NCI-H524 treated with DMSO at 0.1 percent for 48 hours (cell line): ENCODE data around the gene ZNRF3.
"Not testable (repeated sequence)": the region's sequence is repeated elsewhere in the genome, so short reads cannot be mapped to it uniquely, and the experiment has no call there.

Experiments used
- DNase-seq: peaks from one replicate; lab custom pipeline; 2025; lab: John Stamatoyannopoulos, UW

Gene ZNRF3

DNA sequence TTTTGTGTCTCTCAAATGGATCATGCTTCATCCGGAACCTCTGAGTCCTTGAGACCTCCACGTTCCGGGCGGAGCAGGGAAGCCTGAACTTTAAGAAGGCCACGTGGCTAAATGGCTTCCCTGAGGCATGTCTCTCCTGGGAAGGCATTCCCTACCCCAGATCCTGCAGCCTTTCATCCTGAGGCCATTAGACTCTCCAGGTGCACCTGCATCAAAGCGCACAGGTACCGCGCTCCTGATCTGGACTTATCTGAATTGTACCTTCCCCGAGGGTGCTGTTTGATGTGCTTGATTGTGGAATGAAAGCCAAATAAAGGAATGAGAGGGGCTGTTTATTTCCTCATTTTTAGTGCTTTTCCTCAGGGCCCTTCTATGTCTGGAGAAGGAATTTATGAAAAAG lies 155.8 kb downstream of the ZNRF3 start:
- DNase-seq = no peak

DNA sequence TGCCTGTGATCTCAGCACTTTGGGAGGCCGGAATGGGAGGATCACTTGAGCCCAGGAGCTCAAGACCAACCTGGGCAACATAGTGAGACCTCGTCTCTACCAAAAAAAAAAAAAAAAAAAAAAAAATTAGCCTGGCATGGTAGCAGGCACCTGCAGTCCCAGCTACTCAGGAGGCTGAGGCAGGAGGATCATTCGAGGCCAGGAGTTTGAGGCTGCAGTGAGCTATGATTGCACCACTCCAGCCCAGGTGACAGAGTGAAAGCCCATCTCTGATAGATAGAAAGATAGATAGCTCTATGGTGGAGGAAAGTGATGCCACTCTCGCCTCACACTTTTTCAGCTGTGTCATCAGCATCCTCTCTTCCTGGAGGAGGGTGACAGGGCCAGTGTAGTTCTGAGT lies 156.3 kb downstream of the ZNRF3 start:
- not testable (repeated sequence) for DNase-seq

DNA sequence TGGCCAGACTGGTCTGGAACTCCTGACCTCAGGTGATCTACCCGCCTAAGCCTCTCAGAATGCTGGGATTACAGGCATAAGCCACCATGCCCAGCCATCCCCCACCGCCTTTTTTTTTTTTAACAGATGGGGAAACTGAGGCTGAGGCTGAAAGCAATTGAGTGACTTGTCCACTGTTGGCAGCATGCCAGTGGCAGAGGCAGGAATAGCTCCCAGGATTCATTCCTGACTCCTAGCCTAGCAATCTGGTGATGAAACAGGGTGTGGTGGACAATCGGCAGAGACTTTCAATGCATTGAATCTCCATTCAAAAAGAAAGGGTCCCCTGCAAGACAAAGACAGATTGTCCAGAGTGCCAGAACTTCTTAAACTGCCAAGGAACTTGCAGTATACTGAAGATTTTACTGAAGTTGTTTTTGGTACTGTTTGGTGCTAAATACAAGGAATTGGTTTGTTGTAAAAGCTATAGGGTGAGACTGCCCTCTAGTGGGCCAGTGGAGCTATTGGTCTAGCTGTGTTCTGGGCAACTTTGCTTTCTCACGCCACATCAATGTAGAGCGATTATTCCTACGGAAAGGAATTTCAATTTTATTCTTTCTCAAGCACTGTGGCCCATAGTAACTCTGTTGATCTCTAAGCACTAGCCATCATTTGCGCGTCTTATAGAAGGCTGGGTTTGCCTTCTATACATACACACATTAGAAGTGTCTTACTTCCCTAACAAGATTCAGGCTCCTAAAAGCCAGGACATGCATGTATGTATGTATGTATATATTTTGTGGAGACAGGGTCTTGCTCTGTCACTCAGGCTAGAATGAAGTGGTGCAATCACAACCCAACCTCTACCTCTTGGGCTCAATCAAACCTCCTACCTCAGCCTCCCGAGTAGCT lies 157.3 kb downstream of the ZNRF3 start:
- peak; percentile 18 for DNase-seq

DNA sequence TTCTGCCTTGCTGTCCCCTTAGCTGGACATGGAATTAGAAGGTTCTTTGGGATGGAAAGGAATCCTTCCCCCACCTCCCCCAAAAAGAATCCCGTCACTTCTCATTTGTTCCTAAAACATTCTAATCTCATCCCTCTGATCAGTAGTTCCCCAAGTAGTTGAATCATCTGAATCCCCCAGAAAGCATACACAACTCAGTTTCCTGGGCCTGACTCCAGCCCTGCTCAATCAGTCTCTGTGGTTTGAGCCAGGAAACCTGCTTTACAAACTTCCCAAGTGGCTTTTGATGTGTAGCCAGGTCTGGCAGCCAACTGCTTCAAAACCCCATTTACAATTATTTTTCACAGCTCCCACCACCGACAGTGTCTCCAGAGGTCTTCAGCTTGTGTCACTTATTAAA lies 158.0 kb downstream of the ZNRF3 start:
- no peak for DNase-seq

DNA sequence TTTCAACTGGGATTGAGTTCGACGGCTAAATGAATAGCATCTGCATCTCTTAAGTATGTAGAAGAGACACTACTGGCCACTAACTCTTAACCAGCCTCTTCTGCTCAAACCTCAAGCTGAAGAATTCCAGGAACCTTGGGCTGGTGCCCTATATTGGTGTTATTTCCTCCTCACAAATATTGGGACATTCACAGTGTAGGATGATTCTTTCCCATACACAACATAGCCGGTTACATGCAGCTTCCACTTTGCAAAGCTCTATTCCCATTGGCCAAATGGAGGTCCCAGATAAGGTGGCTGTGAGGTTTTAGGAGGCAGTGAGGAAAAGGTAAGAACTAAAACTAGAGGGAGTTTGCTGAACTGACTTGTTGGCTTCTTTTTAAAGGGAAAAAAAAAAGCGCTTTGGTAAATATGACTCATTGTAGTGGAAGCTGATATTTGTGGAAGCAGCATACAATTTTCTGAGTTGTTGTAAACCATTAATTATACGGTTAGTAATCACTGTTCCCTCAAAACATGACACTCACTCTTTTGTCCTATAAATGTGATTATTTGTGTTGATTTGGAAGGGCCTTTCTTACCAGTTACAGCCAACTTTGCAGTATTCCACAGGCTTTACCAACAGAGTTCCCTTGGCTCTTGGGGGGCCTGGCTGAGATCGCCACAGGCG lies 160.7 kb downstream of the ZNRF3 start:
- no peak for DNase-seq

DNA sequence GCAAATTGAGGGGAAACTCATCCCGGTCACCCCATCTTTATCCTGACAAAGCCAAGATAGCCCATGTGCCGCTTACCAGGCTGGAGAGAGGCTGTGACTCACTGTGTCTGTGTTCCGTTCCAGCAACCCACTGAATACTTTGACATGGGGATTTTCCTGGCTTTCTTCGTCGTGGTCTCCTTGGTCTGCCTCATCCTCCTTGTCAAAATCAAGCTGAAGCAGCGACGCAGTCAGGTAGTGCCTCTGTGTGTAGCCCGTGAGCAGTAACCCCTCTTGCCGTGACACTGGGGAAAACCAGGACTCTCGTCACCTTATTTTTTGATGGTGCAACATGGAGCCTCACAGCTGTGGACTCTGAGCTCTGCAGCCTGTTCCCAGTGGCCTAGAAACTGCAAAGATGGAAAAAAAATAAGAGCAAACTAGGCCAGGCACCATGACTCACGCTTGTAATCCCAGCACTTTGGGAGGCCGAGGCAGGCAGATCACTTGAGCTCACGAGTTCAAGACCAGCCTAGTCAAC lies 161.3 kb downstream of the ZNRF3 start:
- no peak for DNase-seq

DNA sequence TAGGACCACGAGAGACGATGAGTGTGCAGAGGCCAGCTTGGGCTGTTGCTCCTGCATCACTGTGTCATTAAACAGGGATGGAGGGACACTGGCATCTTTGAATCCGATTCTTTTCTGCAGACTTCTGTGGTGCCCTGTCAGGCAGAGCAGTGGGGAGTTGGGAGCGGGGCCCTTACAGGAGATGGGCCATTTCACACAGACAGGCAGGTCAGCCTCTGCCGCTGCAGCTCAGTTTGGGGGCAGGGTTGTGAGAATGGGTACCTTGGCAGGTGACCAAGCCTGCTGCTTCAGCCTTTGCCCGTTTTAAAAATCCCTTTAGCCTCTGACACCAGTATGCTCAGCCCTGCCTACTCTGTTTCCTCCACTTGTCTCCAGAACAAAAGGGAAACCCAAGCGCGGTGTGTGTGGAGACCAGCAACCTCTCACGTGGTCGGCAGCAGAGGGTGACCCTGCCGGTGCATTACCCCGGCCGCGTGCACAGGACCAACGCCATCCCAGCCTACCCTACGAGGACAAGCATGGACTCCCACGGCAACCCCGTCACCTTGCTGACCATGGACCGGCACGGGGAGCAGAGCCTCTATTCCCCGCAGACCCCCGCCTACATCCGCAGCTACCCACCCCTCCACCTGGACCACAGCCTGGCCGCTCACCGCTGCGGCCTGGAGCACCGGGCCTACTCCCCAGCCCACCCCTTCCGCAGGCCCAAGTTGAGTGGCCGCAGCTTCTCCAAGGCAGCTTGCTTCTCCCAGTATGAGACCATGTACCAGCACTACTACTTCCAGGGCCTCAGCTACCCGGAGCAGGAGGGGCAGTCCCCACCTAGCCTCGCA lies 165.7 kb downstream of the ZNRF3 start:
- DNase-seq = no peak

DNA sequence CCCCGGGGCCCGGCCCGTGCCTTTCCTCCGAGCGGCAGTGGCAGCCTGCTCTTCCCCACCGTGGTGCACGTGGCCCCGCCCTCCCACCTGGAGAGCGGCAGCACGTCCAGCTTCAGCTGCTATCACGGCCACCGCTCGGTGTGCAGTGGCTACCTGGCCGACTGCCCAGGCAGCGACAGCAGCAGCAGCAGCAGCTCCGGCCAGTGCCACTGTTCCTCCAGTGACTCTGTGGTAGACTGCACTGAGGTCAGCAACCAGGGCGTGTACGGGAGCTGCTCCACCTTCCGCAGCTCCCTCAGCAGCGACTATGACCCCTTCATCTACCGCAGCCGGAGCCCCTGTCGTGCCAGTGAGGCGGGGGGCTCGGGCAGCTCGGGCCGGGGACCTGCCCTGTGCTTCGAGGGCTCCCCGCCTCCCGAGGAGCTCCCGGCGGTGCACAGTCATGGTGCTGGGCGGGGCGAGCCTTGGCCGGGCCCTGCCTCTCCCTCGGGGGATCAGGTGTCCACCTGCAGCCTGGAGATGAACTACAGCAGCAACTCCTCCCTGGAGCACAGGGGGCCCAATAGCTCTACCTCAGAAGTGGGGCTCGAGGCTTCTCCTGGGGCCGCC lies 166.4 kb downstream of the ZNRF3 start:
- no peak for DNase-seq

DNA sequence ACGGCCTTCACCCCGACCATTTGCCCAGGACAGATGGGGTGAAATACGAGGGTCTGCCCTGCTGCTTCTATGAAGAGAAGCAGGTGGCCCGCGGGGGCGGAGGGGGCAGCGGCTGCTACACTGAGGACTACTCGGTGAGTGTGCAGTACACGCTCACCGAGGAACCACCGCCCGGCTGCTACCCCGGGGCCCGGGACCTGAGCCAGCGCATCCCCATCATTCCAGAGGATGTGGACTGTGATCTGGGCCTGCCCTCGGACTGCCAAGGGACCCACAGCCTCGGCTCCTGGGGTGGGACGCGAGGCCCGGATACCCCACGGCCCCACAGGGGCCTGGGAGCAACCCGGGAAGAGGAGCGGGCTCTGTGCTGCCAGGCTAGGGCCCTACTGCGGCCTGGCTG lies 167.1 kb downstream of the ZNRF3 start:
- DNase-seq = peak; percentile 92

DNA sequence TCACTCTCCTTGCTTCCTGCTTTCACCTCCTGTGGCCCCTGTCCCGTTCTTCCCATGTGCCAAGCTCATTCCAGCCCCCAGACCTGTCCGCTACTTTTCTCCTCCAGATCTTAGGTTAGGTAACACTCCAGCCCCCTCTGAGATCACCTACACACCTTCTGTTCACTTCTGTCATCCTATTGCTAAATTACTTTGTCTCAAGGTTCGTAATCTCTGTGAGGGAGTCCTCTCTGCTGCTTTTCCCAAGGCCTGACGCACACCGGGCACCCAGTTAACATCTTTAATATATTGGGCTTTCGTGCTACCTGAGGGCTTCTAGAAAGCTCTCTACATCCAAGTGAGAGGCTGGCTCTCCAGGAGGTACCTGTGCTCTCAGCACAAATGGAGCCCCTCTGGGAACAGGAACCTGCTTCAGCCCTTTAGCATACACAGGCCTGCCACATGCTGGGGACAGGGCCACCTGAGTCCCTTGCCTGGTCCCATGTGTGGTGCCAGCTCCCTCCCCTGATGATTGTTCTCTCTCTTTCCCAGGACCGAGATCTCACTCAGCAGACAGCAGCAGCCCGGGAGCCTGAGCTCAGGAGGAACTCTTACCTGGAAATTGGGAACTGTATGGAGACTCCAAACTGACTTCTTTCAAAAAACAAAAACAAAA lies 169.8 kb downstream of the ZNRF3 start:
- no peak for DNase-seq

DNA sequence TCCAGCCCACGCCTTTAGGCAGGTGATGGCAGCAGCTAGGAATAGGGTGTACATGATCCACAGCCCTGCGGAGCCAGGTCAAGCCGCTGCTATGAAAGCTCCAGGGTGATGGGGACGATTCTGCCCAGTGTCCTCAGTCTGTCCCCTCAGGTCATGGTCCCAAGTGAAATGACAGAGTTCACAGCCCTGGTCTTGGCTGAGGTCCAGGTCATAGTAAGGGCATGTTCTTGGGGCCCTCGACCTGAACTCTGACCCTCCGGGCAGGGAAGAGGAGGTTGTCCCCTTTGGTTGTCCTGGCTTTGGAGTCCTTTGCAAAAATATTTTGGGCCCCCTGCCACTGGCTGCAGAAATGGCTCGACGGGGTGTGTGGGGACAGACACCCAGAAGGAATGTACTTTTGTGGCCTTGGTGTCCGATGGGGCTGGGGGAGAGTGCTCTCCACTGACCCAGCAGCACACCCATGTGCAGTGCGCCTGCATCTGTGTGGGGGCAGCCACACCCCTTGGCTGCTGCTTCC lies 170.9 kb downstream of the ZNRF3 start:
- no peak for DNase-seq

DNA sequence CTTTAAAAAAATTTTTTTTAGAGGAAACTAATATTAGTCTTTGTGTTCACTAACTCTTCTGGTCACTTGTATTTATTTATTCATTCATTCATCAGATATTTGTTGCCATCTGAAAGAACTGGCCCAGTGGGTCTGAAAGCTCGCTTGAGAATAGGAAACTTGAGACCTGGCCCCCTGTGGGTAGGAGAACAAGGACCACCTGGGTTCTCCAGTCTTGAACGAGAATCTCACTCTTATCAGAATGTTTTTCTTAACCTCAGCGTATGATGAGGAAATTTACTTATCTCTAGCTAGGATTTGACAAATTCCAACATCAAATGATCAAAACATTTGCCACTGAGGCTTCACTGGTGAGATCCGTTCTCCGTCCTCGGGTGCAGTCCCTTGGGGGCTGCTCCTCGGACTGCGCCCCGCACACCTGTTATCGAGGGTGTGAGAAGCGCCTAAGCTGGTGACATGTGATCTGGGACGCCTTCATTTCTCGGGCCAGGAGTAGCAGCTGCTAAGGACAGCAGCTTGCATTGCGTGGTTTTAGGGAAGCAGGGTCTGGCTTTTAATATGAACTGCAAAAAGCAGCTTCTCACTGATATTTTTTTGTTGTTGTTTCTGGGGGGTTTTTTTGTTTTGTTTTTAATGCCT lies 171.9 kb downstream of the ZNRF3 start:
- DNase-seq = peak; percentile 74

DNA sequence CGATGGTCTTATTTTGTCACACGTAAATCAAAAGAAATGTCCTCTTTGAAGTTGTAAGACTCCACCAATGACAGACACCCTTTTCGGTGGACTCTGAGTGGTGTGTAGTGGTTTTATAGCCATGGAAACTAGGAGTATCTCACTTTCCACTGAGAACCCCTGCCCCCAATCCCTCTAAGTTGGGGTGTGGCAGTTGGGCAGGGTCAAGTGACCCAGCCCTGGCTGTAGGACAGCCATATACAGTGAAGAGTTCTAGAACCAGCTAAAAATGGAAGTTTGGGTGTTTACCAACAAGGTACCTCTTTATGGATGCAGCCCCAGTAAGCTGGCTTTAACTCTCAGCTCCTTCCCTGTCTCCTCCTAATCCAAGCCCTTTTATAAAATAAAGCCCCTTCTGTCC lies 173.1 kb downstream of the ZNRF3 start:
- peak; percentile 39 for DNase-seq

DNA sequence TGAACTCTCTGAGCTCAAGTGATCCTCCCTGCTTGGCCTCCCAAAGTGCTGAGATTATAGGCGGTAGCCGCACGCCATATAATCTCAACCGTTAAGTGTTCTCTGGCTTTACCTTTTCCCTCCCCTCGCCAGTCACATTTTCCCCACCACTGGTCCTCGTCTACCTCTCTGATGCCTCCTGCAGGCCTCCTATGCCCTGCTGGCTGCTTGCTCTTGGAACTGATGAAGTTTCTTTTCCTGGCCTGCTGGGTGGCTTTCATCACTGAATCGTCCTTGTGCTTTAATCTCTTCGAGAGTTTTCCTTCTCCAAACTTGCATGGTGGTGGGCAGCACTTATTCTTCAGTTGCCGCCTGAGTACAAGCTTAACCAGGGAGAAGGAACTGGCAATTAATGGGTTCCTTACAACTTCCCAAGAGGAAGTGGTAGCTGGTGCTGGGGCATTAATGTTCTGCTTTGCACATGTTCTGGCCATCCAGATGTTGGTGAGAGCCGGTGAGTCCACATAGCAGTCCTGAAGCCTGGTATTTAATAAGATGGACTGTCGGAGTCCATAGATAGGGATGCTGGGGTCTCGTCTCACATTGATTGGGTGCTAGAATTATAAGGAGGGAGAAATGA lies 177.0 kb downstream of the ZNRF3 start:
- DNase-seq = no peak

DNA sequence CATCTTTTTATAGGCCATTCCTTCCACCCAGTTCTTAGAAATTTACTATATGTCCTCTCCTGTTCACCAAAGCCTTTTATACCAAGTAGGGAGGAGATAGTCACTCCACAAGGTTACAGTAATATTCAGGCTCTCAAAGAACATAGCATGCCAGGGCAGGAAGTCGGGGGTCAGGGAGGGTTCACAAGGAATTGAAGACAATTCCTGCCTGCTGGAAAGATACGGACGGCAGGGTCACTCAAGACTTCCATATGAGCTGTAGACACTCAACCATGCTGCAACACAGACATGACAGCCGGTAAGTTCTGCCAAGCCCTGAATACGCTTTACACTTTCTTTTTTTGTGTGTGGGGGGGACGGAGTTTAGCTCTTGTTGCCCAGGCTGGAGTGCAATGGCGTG lies 177.6 kb downstream of the ZNRF3 start:
- no peak for DNase-seq

DNA sequence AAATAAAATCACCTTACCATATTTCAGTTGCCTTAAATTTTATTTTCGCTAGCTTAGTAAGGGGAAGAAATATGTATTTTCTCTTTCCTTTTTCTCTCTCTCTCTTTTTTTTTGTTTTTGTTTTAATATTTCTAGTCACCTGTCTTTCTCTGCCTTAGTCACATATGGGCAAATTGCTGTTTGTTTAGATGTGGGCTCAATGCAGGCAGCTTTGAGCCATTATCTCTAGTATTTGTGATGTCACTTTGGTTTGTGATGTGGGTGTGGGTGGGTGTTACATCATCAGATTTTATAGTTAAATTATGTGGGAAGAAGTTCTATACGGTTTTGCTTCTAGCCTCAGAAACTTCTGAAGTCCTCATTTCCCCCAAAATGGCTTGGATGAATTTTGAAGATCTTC lies 178.4 kb downstream of the ZNRF3 start, which contains the start of gene C22orf31:
C22orf31 (minus strand) TSS at position 59 of the 400 bp plus-strand sequence; CDS start at position 20, 39 bp downstream.
- no peak for DNase-seq

DNA sequence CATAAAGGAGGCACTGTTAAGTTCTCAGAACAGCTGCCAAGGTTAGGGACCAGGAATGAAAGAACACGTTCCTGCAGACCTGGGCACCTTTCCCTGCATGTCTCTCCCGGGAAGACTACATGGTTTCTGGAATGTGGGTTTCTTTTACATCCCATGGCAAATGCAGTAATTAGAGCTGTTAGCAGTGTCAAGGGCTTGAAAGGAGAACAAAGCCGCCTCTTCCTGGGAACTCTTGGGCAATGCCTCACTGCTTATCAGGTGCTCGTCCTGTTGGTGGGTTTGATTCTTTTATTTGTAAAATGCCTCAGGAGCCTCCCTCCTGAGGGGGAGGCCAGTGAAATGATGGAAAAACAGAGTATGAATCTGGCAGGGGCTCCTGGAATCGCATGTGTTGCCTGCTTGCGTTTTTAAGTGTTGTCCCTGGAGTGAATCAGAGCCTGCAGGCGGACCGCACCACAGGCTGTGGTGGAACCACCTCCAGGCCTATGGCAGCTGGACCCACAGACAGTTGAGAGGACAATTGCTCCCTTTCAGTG lies 179.0 kb downstream of the ZNRF3 start:
- no peak for DNase-seq

DNA sequence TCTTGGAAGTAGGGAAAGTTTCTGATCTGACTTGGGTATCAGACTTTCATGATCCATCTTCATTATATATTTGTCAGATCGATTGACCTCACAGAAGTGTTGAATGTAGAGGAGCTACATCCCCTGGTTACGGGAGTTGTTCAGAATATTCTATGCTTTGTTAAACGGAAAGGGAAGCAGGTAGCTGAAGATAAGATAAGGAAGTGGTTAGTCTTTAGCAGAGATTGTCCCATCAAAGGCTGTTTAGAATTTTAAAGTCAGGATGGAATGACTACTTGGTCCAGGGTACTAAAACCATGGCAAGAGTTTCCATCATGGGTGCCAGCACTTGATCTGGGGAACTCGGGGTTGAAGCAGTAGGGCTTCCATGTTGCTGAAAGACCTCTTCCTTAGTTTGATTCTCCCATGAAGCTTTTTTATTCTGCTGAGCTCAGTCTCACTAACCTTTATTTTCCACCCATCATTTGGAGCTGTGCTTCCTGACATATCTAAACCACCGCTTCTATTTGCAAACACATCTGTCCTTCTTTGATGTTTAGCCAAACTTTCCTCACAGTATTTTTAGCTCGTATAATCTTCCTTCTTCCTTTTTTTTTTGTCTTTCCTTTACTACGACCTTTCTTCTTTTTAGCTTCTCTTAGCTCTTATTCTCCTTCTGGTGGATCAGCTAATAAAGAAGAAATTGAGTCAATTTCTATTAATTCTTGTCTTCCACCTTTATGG lies 182.3 kb downstream of the ZNRF3 start:
- DNase-seq = no peak

DNA sequence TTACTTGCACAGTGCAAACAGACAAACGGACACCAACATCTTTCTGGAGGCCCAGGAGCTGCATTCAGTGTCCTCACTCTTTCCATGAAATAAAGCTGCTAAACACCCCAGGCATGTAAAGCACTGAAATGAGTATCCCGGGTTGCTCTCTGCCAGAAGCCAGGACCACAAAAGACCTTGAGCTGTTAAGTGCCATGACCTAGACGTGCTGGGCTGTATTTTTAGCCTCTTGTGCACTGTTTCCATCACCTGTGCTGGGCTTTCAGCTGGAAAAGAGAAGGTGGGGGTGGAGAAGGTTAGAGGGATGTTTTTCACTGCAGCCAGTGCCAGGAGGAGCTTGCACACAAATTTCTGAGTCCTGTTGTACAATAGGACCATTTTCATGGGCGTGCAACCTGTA lies 186.1 kb downstream of the ZNRF3 start:
- no peak for DNase-seq
